Measurements from ENCODE around the gene C16orf78. TPM values are rescaled to one million over a fixed set of nuclear protein-coding genes. Genes with fewer than 3 reads are reported as not detected.

The C16orf78 gene
- total and polyA plus RNA-seq, 7 experiments from 2014 or later, result not detected

DNA sequence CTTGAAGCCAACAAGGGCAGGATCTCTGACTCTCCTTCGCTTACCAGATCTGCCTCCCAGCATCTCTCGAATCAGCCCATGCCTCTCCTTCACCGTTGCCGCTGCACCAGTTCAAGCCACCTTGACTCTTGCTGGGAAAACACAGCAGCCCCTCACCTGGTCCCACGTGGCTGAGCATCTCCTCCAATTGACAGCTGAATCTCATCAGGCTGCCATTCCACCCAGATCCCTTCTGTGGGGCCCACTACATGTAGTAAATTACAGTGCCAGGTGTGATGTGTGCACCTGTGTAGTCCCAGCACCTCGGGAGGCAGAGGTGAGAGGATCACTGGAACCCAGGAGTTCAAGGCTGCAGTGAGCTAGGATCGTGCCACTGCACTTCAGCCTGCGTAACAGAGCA, 37.8 kb upstream of the C16orf78 start:
- POLR2A ChIA-PET, result interaction anchor here (0.5 kb wide), 1 partner anchor 25 kb away, joined by 3 read pairs; no protein-coding TSS in a partner anchor
- DNase-seq (no peak), ATAC-seq (no peak)
- Histone ChIP-seq H3K4me3 (ENCODE audit: low read length) (no peak overlapping the region), H3K36me3 (ENCODE audit: control insufficient read depth in 2 of 3, insufficient read depth in 3 of 3, low read length in 3 of 3) (no peaks in the 10 kb centered on the region), H3K27me3 (ENCODE audit: control insufficient read depth in 2 of 2, insufficient read depth in 2 of 2, low read length in 2 of 2) (no peaks in the 10 kb centered on the region), H3K27ac (ENCODE audit: low read depth, low read length) (no peak overlapping the region), H3K4me1 (ENCODE audit: control insufficient read depth in 2 of 2, insufficient read depth in 2 of 2, low read length in 2 of 2) (no peaks in the 10 kb centered on the region), H3K9me3 (ENCODE audit: control insufficient read depth in 2 of 3, low read length in 3 of 3) (no peaks in the 10 kb centered on the region)
- intact Hi-C loops (cut with micrococcal nuclease), result no loop called here
- peaks cover 0 to under 1% (median 0%) of the 10 kb centered on the region in 11 donors for H3K9me3 Mint-ChIP-seq
- peaks cover 0 to 61% (median 32%) of the 10 kb centered on the region in 5 donors for H3K27me3 Mint-ChIP-seq
- CTCF ChIA-PET, result no interaction called here
- H3K4me1 Mint-ChIP-seq, result no peaks in the 10 kb centered on the region
- no peak overlapping the region for H3K27ac Mint-ChIP-seq
- H3K36me3 Mint-ChIP-seq, result no peaks in the 10 kb centered on the region
- no peak overlapping the region for H3K4me3 Mint-ChIP-seq

DNA sequence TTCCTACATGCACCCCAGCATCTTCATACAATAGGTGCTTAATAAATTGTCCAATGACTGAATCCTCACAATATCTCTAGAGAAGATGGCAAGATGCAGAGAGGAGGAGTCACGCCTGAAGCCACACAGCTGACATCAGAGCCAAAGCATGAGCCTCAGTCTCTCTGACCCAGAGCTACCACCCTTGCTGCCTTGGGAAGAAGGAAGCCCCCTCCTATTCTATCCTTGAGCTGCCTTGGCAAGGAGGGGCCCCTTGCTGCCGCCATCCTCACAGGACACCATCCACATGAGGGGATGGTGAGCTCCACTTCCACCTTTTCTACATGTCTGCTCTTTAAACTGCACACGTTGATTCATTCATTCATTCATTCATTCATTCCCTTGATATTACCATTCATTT, 37.0 kb upstream of the C16orf78 start:
- POLR2A ChIA-PET, result no interaction called here
- Mint-ChIP-seq H3K4me3 (no peak overlapping the region), H3K27ac (no peak overlapping the region), H3K27me3 (peaks cover 0 to 68% (median 32%) of the 10 kb centered on the region in 5 donors), H3K4me1 (no peaks in the 10 kb centered on the region), H3K36me3 (no peaks in the 10 kb centered on the region), H3K9me3 (peaks cover 0 to 2% (median 0%) of the 10 kb centered on the region in 11 donors)
- CTCF ChIA-PET, result no interaction called here
- Histone ChIP-seq H3K4me1 (ENCODE audit: control insufficient read depth in 2 of 2, insufficient read depth in 2 of 2, low read length in 2 of 2) (no peaks in the 10 kb centered on the region), H3K27ac (ENCODE audit: low read depth, low read length) (no peak overlapping the region), H3K27me3 (ENCODE audit: control insufficient read depth in 2 of 2, insufficient read depth in 2 of 2, low read length in 2 of 2) (no peaks in the 10 kb centered on the region), H3K36me3 (ENCODE audit: control insufficient read depth in 2 of 3, insufficient read depth in 3 of 3, low read length in 3 of 3) (no peaks in the 10 kb centered on the region), H3K9me3 (ENCODE audit: control insufficient read depth in 2 of 3, low read length in 3 of 3) (no peaks in the 10 kb centered on the region), H3K4me3 (ENCODE audit: low read length) (no peak overlapping the region)
- ATAC-seq (no peak), DNase-seq (no peak)
- intact Hi-C loops (cut with micrococcal nuclease), result no loop called here

DNA sequence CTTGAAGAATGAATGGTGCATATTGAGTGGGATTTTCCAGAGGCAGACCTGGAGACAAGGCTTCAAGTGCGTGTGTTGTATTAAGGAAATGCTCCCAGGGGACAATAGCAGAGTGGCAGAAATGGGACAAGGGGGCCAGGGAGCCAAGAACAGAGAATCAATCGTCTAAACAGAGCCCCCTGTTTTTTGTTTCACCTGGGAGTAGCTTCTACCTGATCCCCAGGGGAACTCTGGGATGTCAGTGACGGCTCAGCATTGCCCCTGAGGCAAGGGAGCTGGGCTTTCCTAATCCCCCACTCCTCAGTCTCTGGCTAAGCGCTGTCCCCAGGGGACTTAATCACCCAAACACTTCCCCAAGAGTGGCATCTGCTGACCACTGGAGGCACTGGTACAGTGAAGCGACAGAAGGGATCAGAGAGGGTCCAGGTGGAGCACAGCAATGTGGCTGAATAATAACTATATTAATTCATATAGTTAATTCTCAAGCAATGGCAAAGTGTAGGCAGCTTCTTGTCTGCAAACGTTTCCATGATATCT, 35.7 kb upstream of the C16orf78 start:
- Histone ChIP-seq H3K9me3 (ENCODE audit: control insufficient read depth in 2 of 3, low read length in 3 of 3) (no peaks in the 10 kb centered on the region), H3K27me3 (ENCODE audit: control insufficient read depth in 2 of 2, insufficient read depth in 2 of 2, low read length in 2 of 2) (no peaks in the 10 kb centered on the region), H3K4me3 (ENCODE audit: low read length) (no peak overlapping the region), H3K36me3 (ENCODE audit: control insufficient read depth in 2 of 3, insufficient read depth in 3 of 3, low read length in 3 of 3) (no peaks in the 10 kb centered on the region), H3K27ac (ENCODE audit: low read depth, low read length) (no peak overlapping the region), H3K4me1 (ENCODE audit: control insufficient read depth in 2 of 2, insufficient read depth in 2 of 2, low read length in 2 of 2) (no peaks in the 10 kb centered on the region)
- no peaks in the 10 kb centered on the region for H3K4me1 Mint-ChIP-seq
- H3K36me3 Mint-ChIP-seq, result no peaks in the 10 kb centered on the region
- POLR2A ChIA-PET, result no interaction called here
- intact Hi-C loops (cut with micrococcal nuclease), result no loop called here
- CTCF ChIA-PET, result no interaction called here
- H3K27me3 Mint-ChIP-seq, result peaks cover 0 to 78% (median 32%) of the 10 kb centered on the region in 5 donors
- H3K27ac Mint-ChIP-seq, result no peak overlapping the region
- H3K4me3 Mint-ChIP-seq, result no peak overlapping the region
- DNase-seq, result no peak
- peaks cover 0 to 2% (median 0%) of the 10 kb centered on the region in 11 donors for H3K9me3 Mint-ChIP-seq
- ATAC-seq, result no peak

- CTCF ChIA-PET, result no interaction called here
Measured at GRCh38 chr16:49338611-49339265, 34.9 kb upstream of the C16orf78 start.

GRCh38 chr16:49340466-49340865, 33.1 kb upstream of the C16orf78 start:
- H3K36me3 ChIP-seq (ENCODE audit: control insufficient read depth in 2 of 3, insufficient read depth in 3 of 3, low read length in 3 of 3), result no peaks in the 10 kb centered on the region
- intact Hi-C loops (cut with micrococcal nuclease), result no loop called here
- no peak overlapping the region for H3K4me3 ChIP-seq (ENCODE audit: low read length)
- no peak for DNase-seq
- no peaks in the 10 kb centered on the region for H3K4me1 ChIP-seq (ENCODE audit: control insufficient read depth in 2 of 2, insufficient read depth in 2 of 2, low read length in 2 of 2)
- ATAC-seq, result no peak
- Mint-ChIP-seq H3K36me3 (no peaks in the 10 kb centered on the region), H3K27ac (no peak overlapping the region), H3K27me3 (peaks cover 0 to 67% (median 33%) of the 10 kb centered on the region in 5 donors), H3K4me3 (no peak overlapping the region), H3K4me1 (no peaks in the 10 kb centered on the region), H3K9me3 (peaks cover 0 to 2% (median 0%) of the 10 kb centered on the region in 11 donors)
- no peaks in the 10 kb centered on the region for H3K9me3 ChIP-seq (ENCODE audit: control insufficient read depth in 2 of 3, low read length in 3 of 3)
- H3K27ac ChIP-seq (ENCODE audit: low read depth, low read length), result no peak overlapping the region
- ChIA-PET CTCF (no interaction called here), POLR2A (no interaction called here)
- no peaks in the 10 kb centered on the region for H3K27me3 ChIP-seq (ENCODE audit: control insufficient read depth in 2 of 2, insufficient read depth in 2 of 2, low read length in 2 of 2)

More at GRCh38 chr16:49338611-49339265, 34.9 kb upstream of the C16orf78 start:
- Histone ChIP-seq H3K27me3 (ENCODE audit: control insufficient read depth in 2 of 2, insufficient read depth in 2 of 2, low read length in 2 of 2) (no peaks in the 10 kb centered on the region), H3K36me3 (ENCODE audit: control insufficient read depth in 2 of 3, insufficient read depth in 3 of 3, low read length in 3 of 3) (no peaks in the 10 kb centered on the region), H3K27ac (ENCODE audit: low read depth, low read length) (no peak overlapping the region), H3K4me1 (ENCODE audit: control insufficient read depth in 2 of 2, insufficient read depth in 2 of 2, low read length in 2 of 2) (no peaks in the 10 kb centered on the region), H3K9me3 (ENCODE audit: control insufficient read depth in 2 of 3, low read length in 3 of 3) (no peaks in the 10 kb centered on the region), H3K4me3 (ENCODE audit: low read length) (no peak overlapping the region)
- ATAC-seq (no peak), DNase-seq (no peak)
- POLR2A ChIA-PET, result no interaction called here
- H3K9me3 Mint-ChIP-seq, result peaks cover 0 to 2% (median 0%) of the 10 kb centered on the region in 11 donors
- no peaks in the 10 kb centered on the region for H3K4me1 Mint-ChIP-seq
- peaks cover 0 to 78% (median 32%) of the 10 kb centered on the region in 5 donors for H3K27me3 Mint-ChIP-seq
- no peaks in the 10 kb centered on the region for H3K36me3 Mint-ChIP-seq
- intact Hi-C loops (cut with micrococcal nuclease), result no loop called here
- no peak overlapping the region for H3K4me3 Mint-ChIP-seq
- no peak overlapping the region for H3K27ac Mint-ChIP-seq

DNA sequence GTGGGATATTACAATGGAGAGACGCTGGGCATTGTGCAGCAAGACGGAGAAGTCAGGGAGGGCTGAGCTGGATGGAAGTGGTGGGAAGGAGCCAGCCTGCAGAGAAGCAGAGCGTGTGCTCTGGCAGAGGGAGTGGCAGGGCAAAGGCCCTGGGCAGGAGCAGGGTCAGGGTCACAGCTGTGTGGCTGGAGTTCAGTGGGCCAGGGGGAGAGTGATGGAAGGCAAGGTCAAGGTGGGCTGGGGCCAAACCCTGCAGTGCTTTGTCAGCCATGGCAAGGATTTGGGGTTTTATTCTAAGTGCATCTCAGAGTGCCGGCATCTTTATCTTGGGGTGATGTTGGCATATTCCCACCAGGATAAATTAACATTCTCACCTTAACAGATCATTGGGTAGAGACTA, 31.9 kb upstream of the C16orf78 start:
- Mint-ChIP-seq H3K9me3 (peaks cover 0 to 2% (median 0%) of the 10 kb centered on the region in 11 donors), H3K4me3 (no peak overlapping the region), H3K4me1 (no peaks in the 10 kb centered on the region), H3K27me3 (peaks cover 0 to 55% (median 28%) of the 10 kb centered on the region in 5 donors), H3K36me3 (no peaks in the 10 kb centered on the region), H3K27ac (no peak overlapping the region)
- H3K4me1 ChIP-seq (ENCODE audit: control insufficient read depth in 2 of 2, insufficient read depth in 2 of 2, low read length in 2 of 2), result no peaks in the 10 kb centered on the region
- ATAC-seq, result no peak
- DNase-seq, result no peak
- POLR2A ChIA-PET, result no interaction called here
- H3K27me3 ChIP-seq (ENCODE audit: control insufficient read depth in 2 of 2, insufficient read depth in 2 of 2, low read length in 2 of 2), result no peaks in the 10 kb centered on the region
- no peaks in the 10 kb centered on the region for H3K36me3 ChIP-seq (ENCODE audit: control insufficient read depth in 2 of 3, insufficient read depth in 3 of 3, low read length in 3 of 3)
- CTCF ChIA-PET, result no interaction called here
- H3K27ac ChIP-seq (ENCODE audit: low read depth, low read length), result no peak overlapping the region
- no peaks in the 10 kb centered on the region for H3K9me3 ChIP-seq (ENCODE audit: control insufficient read depth in 2 of 3, low read length in 3 of 3)
- intact Hi-C loops (cut with micrococcal nuclease), result no loop called here
- no peak overlapping the region for H3K4me3 ChIP-seq (ENCODE audit: low read length)

Data from naive thymus-derived CD4-positive, alpha-beta T cell (primary cell).